Stimulated activated CD8-positive, alpha-beta memory T cell treated with anti-CD3 and anti-CD28 coated beads, Interleukin-15, amount 100 ng/mL, for 24 hours (primary cell): ENCODE results near the gene PCNT.
A peak's percentile ranks its signal among the peaks of the same experiment; 100 is the strongest.

ENCODE experiments used
- DNase-seq: peaks from one replicate; pipeline ENCODE4 v3.0.0-alpha.2; 2020; ENCODE audit warnings: low read depth

The PCNT gene

DNA sequence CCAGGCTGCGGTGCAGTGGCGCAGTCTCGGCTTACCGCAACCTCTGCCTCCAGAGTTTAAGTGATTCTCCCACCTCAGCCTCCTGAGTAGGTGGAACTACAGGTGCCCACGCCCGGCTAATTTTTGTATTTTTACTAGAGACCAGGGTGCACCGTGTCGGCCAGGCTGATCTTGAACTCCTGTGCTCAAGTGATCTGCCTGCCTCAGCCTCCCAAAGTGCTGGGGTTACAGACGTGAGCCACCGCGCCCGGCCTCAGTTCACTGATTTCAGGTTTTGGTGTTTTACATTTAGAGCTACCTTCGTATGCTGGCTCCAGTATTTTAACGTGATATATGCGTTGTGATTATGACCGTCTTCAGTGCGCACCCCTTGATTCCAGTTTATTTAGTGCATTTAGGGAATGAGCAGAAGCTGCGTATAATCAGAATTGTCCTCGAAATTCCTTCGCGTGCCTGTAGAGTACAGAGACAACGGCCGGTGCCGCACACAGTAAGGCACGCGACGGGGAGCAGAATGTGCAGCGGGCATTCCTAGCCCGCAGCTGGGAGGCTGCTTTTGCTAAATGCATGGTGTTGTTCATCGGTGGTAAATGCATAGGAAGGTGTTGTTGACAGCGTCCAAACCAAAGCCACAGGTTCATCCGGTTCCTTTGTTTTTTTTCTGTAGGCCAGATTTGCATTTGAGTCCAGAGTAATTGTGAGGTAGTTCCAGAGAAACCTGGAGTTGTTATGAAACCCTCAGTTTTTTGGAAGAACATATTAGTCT is 85.9 kb downstream of the PCNT start:
- DNase-seq, result no peak

- no peak for DNase-seq
Observed at GRCh38 chr21:46410516-46410915, 86.6 kb downstream of the PCNT start.

DNA sequence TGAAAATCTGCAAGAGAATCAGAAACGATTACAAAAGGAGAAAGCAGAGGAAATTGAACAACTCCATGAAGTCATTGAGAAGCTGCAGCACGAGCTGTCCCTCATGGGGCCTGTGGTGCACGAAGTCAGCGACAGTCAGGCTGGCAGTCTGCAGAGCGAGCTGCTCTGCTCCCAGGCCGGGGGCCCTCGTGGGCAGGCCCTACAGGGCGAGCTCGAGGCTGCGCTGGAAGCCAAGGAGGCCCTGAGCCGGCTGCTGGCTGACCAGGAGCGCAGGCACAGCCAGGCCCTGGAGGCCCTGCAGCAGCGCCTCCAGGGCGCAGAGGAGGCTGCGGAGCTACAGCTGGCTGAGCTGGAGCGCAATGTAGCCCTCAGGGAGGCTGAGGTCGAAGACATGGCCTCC is 87.3 kb downstream of the PCNT start:
- no peak for DNase-seq

GRCh38 chr21:46411691-46412090 is 87.7 kb downstream of the PCNT start:
- no peak for DNase-seq

DNA sequence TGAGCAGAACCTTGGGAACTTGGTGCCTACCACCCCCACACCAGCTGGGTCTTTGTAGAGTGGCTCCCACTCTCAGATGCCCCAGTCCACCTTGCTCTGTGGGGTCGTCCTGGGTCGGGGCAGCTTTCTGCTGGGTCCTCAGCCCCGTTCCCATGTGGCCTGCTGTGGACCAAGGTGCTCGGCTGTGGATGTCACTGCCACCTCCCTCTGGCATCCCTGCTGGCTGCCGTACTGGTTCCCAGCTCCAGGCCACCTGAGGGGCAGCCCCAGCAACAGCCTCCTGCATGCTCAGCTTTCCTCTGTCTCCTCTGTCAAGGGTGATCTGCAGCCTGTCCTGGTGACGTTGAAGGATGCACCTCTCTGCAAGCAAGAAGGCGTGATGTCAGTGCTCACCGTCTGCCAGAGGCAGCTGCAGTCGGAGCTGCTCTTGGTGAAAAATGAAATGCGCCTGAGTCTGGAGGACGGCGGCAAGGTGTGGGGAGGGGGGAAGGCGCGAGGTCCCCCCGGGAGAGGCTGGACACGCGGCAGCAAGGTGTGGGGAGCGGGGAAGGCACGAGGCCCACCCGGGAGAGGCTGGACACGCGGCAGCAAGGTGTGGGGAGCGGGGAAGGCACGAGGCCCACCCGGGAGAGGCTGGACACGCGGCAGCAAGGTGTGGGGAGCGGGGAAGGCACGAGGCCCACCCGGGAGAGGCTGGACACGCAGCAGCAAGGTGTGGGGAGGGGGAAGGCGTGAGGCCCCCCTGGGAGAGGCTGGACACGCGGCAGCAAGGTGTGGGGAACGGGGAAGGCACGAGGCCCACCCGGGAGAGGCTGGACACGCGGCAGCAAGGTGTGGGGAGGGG is 88.8 kb downstream of the PCNT start:
- no peak for DNase-seq

GRCh38 chr21:46413365-46413696 is 89.4 kb downstream of the PCNT start:
- DNase-seq, result no peak

DNA sequence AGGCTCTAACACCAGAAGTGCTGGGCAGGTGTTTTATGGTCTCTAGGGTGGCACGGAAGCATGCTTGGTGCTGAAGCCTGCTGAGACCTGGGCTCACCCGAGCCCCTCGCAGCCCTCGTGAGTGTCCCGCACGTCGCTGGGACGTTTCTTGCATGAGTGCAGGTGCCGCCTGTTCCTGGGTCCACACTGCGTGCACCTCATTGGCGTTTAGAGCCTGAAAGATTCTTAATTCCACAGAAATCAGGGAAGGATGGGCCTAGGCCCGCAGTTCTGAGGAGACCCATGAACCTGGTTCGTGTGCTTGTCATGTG is 91.0 kb downstream of the PCNT start:
- no peak for DNase-seq

- DNase-seq, result no peak
Observed at GRCh38 chr21:46416551-46416950, 92.6 kb downstream of the PCNT start.

GRCh38 chr21:46418265-46418946 is 94.5 kb downstream of the PCNT start:
- DNase-seq, result no peak

DNA sequence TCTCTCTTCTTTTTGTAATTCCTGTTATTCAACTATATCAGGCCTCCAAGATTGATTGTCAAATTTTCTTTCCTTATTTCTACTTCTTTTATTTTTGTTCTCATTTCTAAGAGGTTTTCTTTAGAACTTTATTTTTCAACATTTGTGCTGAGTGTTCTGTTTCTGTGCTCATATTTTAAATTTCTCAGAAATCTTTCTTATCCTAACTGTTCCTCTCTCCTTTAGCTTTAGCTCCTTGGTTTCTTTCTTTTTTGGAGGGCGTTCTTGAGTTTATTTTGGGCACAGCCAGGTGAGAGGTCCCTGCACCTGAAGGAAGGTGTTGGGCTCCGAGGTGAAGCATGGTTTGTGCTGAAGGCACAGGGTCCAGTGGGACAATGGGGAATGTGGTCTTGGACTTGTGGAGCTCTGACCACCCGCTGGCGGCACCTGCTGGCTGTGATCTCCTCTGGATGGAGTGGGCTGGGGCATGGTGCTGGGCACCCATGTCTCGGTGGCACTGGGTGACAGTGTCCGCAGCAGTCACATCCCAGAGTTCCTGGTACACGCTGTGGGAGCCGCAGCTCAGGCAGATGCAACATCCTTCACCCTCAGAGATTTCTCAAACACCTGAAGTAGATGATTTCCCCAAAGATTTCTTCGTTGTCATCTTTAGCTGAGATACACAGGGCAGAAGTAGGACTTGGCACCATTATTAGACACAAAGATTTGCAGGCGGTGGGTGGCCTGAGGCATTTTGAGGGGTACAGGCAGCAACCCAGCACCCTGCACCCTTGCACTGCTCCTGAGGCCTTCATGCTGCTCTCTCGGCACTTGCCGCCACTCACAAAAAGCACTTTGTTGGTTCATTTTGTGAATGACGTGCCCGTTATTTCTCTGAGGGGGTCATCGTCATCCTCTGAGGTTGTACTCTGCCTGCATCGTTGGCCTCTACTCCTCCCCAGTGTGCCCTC is 96.6 kb downstream of the PCNT start:
- no peak for DNase-seq

GRCh38 chr21:46421191-46421750 is 97.3 kb downstream of the PCNT start:
- DNase-seq, result no peak

- no peak for DNase-seq
Observed at GRCh38 chr21:46421756-46422555, 98.0 kb downstream of the PCNT start.

DNA sequence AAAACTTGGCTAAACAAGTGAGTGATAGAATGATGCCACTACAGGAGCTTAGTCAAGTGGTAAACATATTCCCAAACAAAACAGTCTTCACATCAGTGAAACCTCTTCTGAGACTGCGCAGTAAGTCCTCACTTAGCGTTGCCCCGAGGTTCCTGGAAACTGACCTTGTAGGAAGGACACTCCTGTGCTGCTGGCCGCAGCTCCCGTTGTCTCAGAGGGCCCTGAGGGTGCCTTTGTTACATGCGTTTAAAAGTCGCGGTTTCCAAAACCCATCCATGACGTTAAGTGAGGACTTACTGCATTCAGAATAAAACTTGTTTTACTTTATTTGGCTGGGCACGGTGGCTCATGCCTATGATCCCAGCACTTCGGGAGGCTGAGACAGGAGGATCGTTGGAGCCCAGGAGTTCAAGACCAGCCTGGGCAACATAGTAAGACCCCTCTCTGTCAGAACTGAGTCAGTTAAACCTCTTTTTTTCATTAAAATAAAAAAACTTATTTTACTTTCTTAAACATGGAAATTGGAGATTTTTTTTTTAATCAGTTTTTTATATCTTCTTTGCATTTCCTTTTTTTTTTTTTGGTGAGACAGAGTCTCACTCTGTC is 98.8 kb downstream of the PCNT start:
- no peak for DNase-seq

DNA sequence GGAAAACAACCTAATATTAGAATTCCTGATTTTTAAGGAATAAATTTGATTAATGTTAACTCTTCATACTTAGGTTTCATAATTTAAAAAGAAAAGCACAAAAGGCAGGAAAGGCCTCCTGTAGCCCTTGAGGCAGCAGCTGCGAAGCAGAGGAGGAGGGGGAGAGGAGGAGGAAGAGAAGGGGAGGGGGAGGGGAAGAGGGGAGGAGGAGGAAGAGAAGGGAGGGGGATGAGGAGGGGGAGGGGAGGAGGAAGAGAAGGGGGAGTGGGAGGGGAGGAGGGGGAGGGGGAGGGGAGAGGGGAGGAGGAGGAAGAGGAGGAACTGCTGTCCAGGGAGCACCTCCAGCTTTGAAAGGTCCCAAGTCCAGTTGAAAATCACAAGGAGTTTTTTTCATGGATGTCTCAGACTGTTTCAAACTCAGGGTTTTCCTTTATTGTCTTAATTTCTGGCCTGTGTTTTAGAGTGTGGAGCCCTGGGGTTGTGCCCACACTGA is 99.6 kb downstream of the PCNT start:
- no peak for DNase-seq

DNA sequence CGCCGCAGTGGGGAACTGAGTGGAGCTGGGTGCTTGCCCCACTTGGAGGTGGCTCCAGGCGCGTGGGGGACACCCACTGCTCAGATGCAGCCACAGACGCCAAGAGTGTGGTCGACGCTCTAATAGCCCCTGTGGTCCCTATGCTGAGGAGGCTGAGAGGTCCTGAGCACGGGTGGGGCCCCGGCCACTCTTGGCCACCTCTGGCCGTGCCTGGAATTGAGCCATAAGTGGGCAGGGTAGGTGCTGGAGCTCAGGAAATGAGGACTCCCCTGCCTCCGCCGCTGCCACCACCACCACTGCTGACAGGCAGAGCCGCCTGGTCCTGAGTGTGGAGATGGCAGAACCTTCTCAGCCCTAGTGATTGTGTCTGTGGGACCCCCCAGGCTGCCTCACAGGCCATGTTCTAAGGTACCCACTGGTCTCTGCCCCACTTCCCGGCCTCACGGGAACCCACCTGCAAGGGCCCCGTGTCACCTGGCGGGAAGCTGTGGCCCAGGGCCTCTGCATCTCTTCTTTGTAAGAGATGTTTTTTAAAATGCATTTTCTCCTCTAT is 100.2 kb downstream of the PCNT start:
- DNase-seq, result no peak

- no peak for DNase-seq
Observed at GRCh38 chr21:46424621-46425020, 100.7 kb downstream of the PCNT start.

DNA sequence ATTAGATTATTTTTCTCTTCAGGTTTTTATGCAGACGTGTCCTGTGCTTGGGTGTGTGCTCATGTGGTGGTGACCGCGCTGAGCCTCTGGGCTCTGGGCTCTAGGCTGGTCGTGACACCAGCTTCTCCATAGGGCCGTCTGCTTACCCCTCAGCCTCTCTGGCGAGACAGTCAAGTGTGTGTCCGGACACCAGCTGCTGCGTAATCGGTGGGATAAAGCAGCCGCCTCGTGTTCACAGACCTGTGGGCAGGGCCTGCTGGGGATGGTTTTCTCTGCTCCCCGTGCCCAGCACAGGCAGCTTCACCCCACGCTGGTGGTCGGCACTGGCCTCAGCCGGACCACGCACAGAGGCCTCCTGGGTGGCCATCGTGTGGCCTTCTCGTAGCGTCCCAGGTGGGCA is 101.1 kb downstream of the PCNT start:
- no peak for DNase-seq

DNA sequence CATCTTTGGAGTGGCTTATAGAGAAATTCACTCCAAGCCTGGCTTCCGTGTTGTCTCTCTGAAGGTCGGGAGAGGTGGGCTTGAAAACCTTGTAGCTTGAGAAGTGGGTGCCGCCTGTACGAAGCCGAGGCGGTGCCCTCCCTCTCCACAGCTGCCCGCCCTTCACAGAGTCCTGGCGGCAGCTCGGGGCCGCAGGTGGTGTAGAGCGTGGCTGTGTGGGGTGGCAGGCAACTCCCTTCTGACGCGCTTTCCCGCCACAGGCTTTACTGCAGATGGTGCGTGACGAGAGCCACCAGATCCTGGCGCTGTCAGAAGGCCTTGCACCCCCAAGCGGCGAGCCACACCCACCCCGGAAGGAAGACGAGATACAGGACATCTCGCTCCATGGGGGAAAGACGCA is 101.6 kb downstream of the PCNT start:
- DNase-seq, result peak; percentile 32

GRCh38 chr21:46426313-46427046 is 102.5 kb downstream of the PCNT start:
- DNase-seq, result no peak
